HEK293 (cell line): ENCODE measurements around the gene NTMT1.
A peak's percentile ranks its signal among the peaks of the same experiment; 100 is the strongest.

Source experiments
- CTCF ChIA-PET: fragments of 350-600 bp; formaldehyde crosslinking; extraction: SDS; loops from one replicate; lab custom pipeline; 2021; ENCODE audit warnings: antibody characterized with exemption; lab: Yijun Ruan, JAX
- POLR2A ChIA-PET: fragments of 300-600 bp; formaldehyde crosslinking; extraction: SDS; loops from one replicate; lab custom pipeline; 2020; ENCODE audit warnings: antibody characterized with exemption, inconsistent platforms; lab: Yijun Ruan, JAX
- H3K27ac ChIP-seq: fragments of 200-500 bp; sonication (Bioruptor generic); 2 replicates; pipeline ENCODE4 v1.5.1; 2014; ENCODE audit warnings: low read depth, low read length, control low read depth, inconsistent platforms; ENCODE audit errors: extremely low read depth
- H3K36me3 ChIP-seq, 2 experiments: fragments of 200-500 bp in 1 of 2; sonication (Bioruptor generic) in 1 of 2; 1 replicate in 1 of 2; 2 replicates in 1 of 2; pipeline ENCODE4 v1.5.1; 2014 to 2017; ENCODE audit warnings: inconsistent platforms in 2 of 2, low read length in 2 of 2; ENCODE audit not compliant: control insufficient read depth in 2 of 2, insufficient read depth in 1 of 2
- H3K4me1 ChIP-seq: fragments of 200-500 bp; sonication (Bioruptor generic); 2 replicates; pipeline ENCODE4 v1.5.1; 2014; ENCODE audit warnings: mild to moderate bottlenecking, low read length, inconsistent platforms; ENCODE audit not compliant: control insufficient read depth, insufficient read depth
- H3K4me3 ChIP-seq: 2 replicates; pipeline ENCODE4 v1.5.1; 2011; ENCODE audit warnings: low read depth, mild to moderate bottlenecking, control low read depth, low read length, moderate library complexity
- H3K9me3 ChIP-seq: fragments of 200-500 bp; sonication (Bioruptor generic); 2 replicates; pipeline ENCODE4 v1.5.1; 2014; ENCODE audit warnings: low read depth, low read length, inconsistent platforms; ENCODE audit not compliant: control insufficient read depth, insufficient read depth
- GLI4 ChIP-seq: fragments of 450-650 bp; formaldehyde crosslinking; IDR thresholded peaks from 2 replicates; pipeline ENCODE4 v1.5.1; 2016; ENCODE audit warnings: missing biosample characterization, missing genetic modification characterization
- HIC1 ChIP-seq: fragments of 450-650 bp; formaldehyde crosslinking; IDR thresholded peaks from 2 replicates; pipeline ENCODE4 v1.5.1; 2016; ENCODE audit warnings: missing biosample characterization, missing genetic modification characterization
- INSM2 ChIP-seq: fragments of 450-650 bp; formaldehyde crosslinking; IDR thresholded peaks from 2 replicates; pipeline ENCODE4 v1.5.1; 2016; ENCODE audit warnings: missing biosample characterization, missing genetic modification characterization
- MZF1 ChIP-seq: fragments of 450-650 bp; formaldehyde crosslinking; IDR thresholded peaks from 2 replicates; pipeline ENCODE4 v1.5.1; 2017; ENCODE audit warnings: missing biosample characterization, missing genetic modification characterization, borderline replicate concordance
- SCRT1 ChIP-seq: fragments of 450-650 bp; formaldehyde crosslinking; IDR thresholded peaks from 2 replicates; pipeline ENCODE4 v1.5.1; 2016; ENCODE audit warnings: missing biosample characterization, missing genetic modification characterization, borderline replicate concordance
- ZBTB8A ChIP-seq: fragments of 450-650 bp; formaldehyde crosslinking; IDR thresholded peaks from 2 replicates; pipeline ENCODE4 v1.5.1; 2016; ENCODE audit warnings: missing biosample characterization, missing genetic modification characterization
- ZNF18 ChIP-seq: fragments of 450-650 bp; formaldehyde crosslinking; IDR thresholded peaks from 2 replicates; pipeline ENCODE4 v1.5.1; 2016; ENCODE audit warnings: missing biosample characterization, missing genetic modification characterization
- ZNF214 ChIP-seq: fragments of 450-650 bp; formaldehyde crosslinking; IDR thresholded peaks from 2 replicates; pipeline ENCODE4 v1.5.1; 2017; ENCODE audit warnings: missing biosample characterization, mild to moderate bottlenecking, missing genetic modification characterization, borderline replicate concordance
- ZNF350 ChIP-seq: fragments of 450-650 bp; formaldehyde crosslinking; IDR thresholded peaks from 2 replicates; pipeline ENCODE4 v1.5.0; 2017; ENCODE audit warnings: missing biosample characterization, mild to moderate bottlenecking, missing genetic modification characterization
- ZNF391 ChIP-seq: fragments of 450-650 bp; formaldehyde crosslinking; IDR thresholded peaks from 2 replicates; pipeline ENCODE4 v1.5.1; 2016; ENCODE audit warnings: low read depth, missing biosample characterization, missing genetic modification characterization, borderline replicate concordance
- ZNF433 ChIP-seq: fragments of 450-650 bp; formaldehyde crosslinking; IDR thresholded peaks from 2 replicates; pipeline ENCODE4 v1.5.1; 2016; ENCODE audit warnings: missing biosample characterization, missing genetic modification characterization, low read depth
- ZNF518A ChIP-seq: fragments of 450-650 bp; formaldehyde crosslinking; conservative IDR thresholded peaks from 2 replicates; pipeline ENCODE4 v1.5.1; 2016; ENCODE audit warnings: low read depth, missing biosample characterization, missing genetic modification characterization
- ZNF555 ChIP-seq: fragments of 450-650 bp; formaldehyde crosslinking; conservative IDR thresholded peaks from 2 replicates; pipeline ENCODE4 v1.5.1; 2017; ENCODE audit warnings: missing biosample characterization, mild to moderate bottlenecking, missing genetic modification characterization, inconsistent platforms
- ZNF571 ChIP-seq: fragments of 450-650 bp; formaldehyde crosslinking; IDR thresholded peaks from 2 replicates; pipeline ENCODE4 v1.5.0; 2017; ENCODE audit warnings: missing biosample characterization, missing genetic modification characterization
- ZNF585B ChIP-seq: fragments of 450-650 bp; formaldehyde crosslinking; IDR thresholded peaks from 2 replicates; pipeline ENCODE4 v1.5.1; 2016; ENCODE audit warnings: missing biosample characterization, missing genetic modification characterization
- ZNF621 ChIP-seq: fragments of 450-650 bp; formaldehyde crosslinking; IDR thresholded peaks from 2 replicates; pipeline ENCODE4 v1.5.1; 2017; ENCODE audit warnings: missing biosample characterization, missing genetic modification characterization
- ZNF639 ChIP-seq: fragments of 450-650 bp; formaldehyde crosslinking; IDR thresholded peaks from 2 replicates; pipeline ENCODE4 v1.5.1; 2016; ENCODE audit warnings: missing biosample characterization, missing genetic modification characterization
- ZNF654 ChIP-seq: fragments of 450-650 bp; formaldehyde crosslinking; IDR thresholded peaks from 2 replicates; pipeline ENCODE4 v1.5.1; 2016; ENCODE audit warnings: low read depth, missing biosample characterization, missing genetic modification characterization
- ZNF670 ChIP-seq: fragments of 450-650 bp; formaldehyde crosslinking; IDR thresholded peaks from 2 replicates; pipeline ENCODE4 v1.5.1; 2016; ENCODE audit warnings: missing biosample characterization, missing genetic modification characterization, low read depth
- ZNF791 ChIP-seq: fragments of 450-650 bp; formaldehyde crosslinking; IDR thresholded peaks from 2 replicates; pipeline ENCODE4 v1.5.1; 2016; ENCODE audit warnings: missing biosample characterization, missing genetic modification characterization
- ZSCAN18 ChIP-seq: fragments of 450-650 bp; formaldehyde crosslinking; IDR thresholded peaks from 2 replicates; pipeline ENCODE4 v1.5.1; 2016; ENCODE audit warnings: missing biosample characterization, missing genetic modification characterization

The NTMT1 gene

GRCh38 chr9:129648092-129648763 is 22.3 kb downstream of the NTMT1 start:
- Histone ChIP-seq H3K4me1 (no peaks in the 10 kb centered on the region), H3K9me3 (no peaks in the 10 kb centered on the region), H3K4me3 (no peak overlapping the region), H3K27ac (no peak overlapping the region), H3K36me3 (no peaks in the 10 kb centered on the region)
- CTCF ChIA-PET: no interaction called here
- POLR2A ChIA-PET: no interaction called here
- TF ChIP-seq INSM2 (tag by site-specific recombination) (0 out of 2 replicates have a peak, but pooled peaks have one; percentile 34), ZNF621 (tag by site-specific recombination) (no peak), ZNF18 (tag by site-specific recombination) (peak; percentile 86; the same call in 1 of the 2 replicates), SCRT1 (tag by site-specific recombination) (no peak), ZNF555 (tag by site-specific recombination) (no peak), GLI4 (0 out of 2 replicates have a peak, but pooled peaks have one; percentile 24), ZNF585B (no peak), ZNF214 (tag by site-specific recombination) (no peak)

GRCh38 chr9:129648764-129649115 is 22.8 kb downstream of the NTMT1 start:
- TF ChIP-seq ZNF433 (tag by site-specific recombination): no peak
- TF ChIP-seq ZNF518A: no peak
- TF ChIP-seq ZNF350: no peak
- TF ChIP-seq ZBTB8A (tag by site-specific recombination): no peak
- no peak for TF ChIP-seq MZF1 (tag by site-specific recombination)
- TF ChIP-seq ZNF571: no peak
- TF ChIP-seq ZSCAN18 (tag by site-specific recombination): no peak
- TF ChIP-seq HIC1: no peak
- TF ChIP-seq ZNF391 (tag by site-specific recombination): no peak
- no peak for TF ChIP-seq ZNF670
- TF ChIP-seq ZNF654 (tag by site-specific recombination): no peak
- TF ChIP-seq ZNF639 (tag by site-specific recombination): no peak
- no peak for TF ChIP-seq ZNF791 (tag by site-specific recombination)
- ChIA-PET POLR2A (no interaction called here), CTCF (no interaction called here)
- no peak overlapping the region for H3K4me3 ChIP-seq
- no peaks in the 10 kb centered on the region for H3K4me1 ChIP-seq
- H3K9me3 ChIP-seq: no peaks in the 10 kb centered on the region
- H3K27ac ChIP-seq: no peak overlapping the region
- H3K36me3 ChIP-seq: no peaks in the 10 kb centered on the region
